PC-9 (cell line): Measurements from ENCODE around the gene PCID2. TPM values are rescaled to one million over a fixed set of nuclear protein-coding genes. Genes with fewer than 3 reads are reported as not detected.
A peak's percentile ranks its signal among the peaks of the same experiment; 100 is the strongest.
"Not testable (repeated sequence)": the region's sequence is repeated elsewhere in the genome, so short reads cannot be mapped to it uniquely, and the experiment has no call there.

Experiments
- BruUV-seq: library from RNA; stranded (reverse); fragments of 400-500 nt; replicated peaks from 2 replicates; lab custom pipeline; 2021; lab: Mats Ljungman, UMichigan
- CTCF ChIA-PET: fragments of 300-600 bp; sonication (Branson Sonifier 250); formaldehyde crosslinking; loops from one replicate; lab custom pipeline; 2022; ENCODE audit warnings: antibody characterized with exemption; lab: Charles Lee
- POLR2A ChIA-PET: fragments of 300-600 bp; sonication (Branson Sonifier 250); formaldehyde crosslinking; loops from one replicate; lab custom pipeline; 2022; ENCODE audit warnings: antibody characterized with exemption; ENCODE audit not compliant: unreplicated experiment; lab: Charles Lee
- DNase-seq, 2 experiments: peaks; one replicate each; pipeline versions ENCODE4 v3.0.0 to v3.0.0-alpha.2; 2015 to 2022; ENCODE audit warnings: mixed read lengths in 1 of 2
- H2AFZ ChIP-seq: fragments of 200-600 bp; sonication (generic); 2 replicates; pipeline ENCODE4 v1.8.1; 2017; ENCODE audit warnings: antibody characterized with exemption
- H3F3A ChIP-seq: fragments of 200-600 bp; sonication (generic); 2 replicates; pipeline ENCODE4 v1.8.1; 2017; ENCODE audit warnings: antibody characterized with exemption, mild to moderate bottlenecking, low read depth; ENCODE audit not compliant: insufficient read depth
- H3K27ac ChIP-seq: fragments of 200-600 bp; sonication (generic); 2 replicates; pipeline ENCODE4 v1.6.1; 2016; ENCODE audit warnings: mixed run types
- H3K27me3 ChIP-seq: fragments of 200-600 bp; sonication (generic); 2 replicates; pipeline ENCODE4 v1.6.1; 2016; ENCODE audit warnings: low read depth, mixed run types; ENCODE audit not compliant: insufficient read depth
- H3K36me3 ChIP-seq: fragments of 200-600 bp; sonication (generic); 2 replicates; pipeline ENCODE4 v1.6.1; 2016; ENCODE audit warnings: low read depth, mixed run types
- H3K4me1 ChIP-seq: fragments of 200-600 bp; sonication (generic); replicated peaks from 2 replicates; pipeline ENCODE4 v1.6.1; 2016; ENCODE audit warnings: mixed run types; ENCODE audit not compliant: insufficient read depth
- H3K4me2 ChIP-seq: fragments of 200-600 bp; sonication (generic); 2 replicates; pipeline ENCODE4 v1.6.1; 2017; ENCODE audit warnings: mixed run types
- H3K4me3 ChIP-seq: fragments of 200-600 bp; sonication (generic); 2 replicates; pipeline ENCODE4 v1.6.1; 2016; ENCODE audit warnings: mixed run types
- H3K79me2 ChIP-seq: fragments of 200-600 bp; sonication (generic); 2 replicates; pipeline ENCODE4 v1.6.1; 2017; ENCODE audit warnings: low read depth, mixed run types
- H3K9me2 ChIP-seq: fragments of 200-600 bp; sonication (generic); 2 replicates; pipeline ENCODE4 v1.8.1; 2017; ENCODE audit warnings: mild to moderate bottlenecking; ENCODE audit not compliant: insufficient read depth
- H3K9me3 ChIP-seq: fragments of 200-600 bp; sonication (generic); 2 replicates; pipeline ENCODE4 v1.8.1; 2016; ENCODE audit warnings: low read depth; ENCODE audit not compliant: insufficient read depth
- H4K20me1 ChIP-seq: fragments of 200-600 bp; sonication (generic); 2 replicates; pipeline ENCODE4 v1.8.1; 2017; ENCODE audit not compliant: insufficient read depth
- EZH2 ChIP-seq: fragments of 200-600 bp; sonication (generic); IDR thresholded peaks from 2 replicates; pipeline ENCODE4 v1.8.0; 2017; ENCODE audit warnings: antibody characterized with exemption, low read depth
- intact Hi-C: fragments of 100-400 bp; cut with micrococcal nuclease; formaldehyde crosslinking; loops from one replicate; pipeline ENCODE4 v1.10.0; 2022; ENCODE audit not compliant: unreplicated experiment
- total RNA-seq: library from RNA; stranded (reverse); gene quantifications from 2 replicates; pipeline ENCODE4 v1.2.3, GENCODE V29; 2021
- TF ChIP-seq, protein P1 (sequence below): fragments of 200-600 bp; sonication (generic); conservative IDR thresholded peaks from 2 replicates; pipeline ENCODE4 v1.6.1; 2017; ENCODE audit warnings: mixed run types, antibody characterized with exemption, mild to moderate bottlenecking, moderate library complexity

PCID2 gene
- total RNA-seq, 1 experiment from 2014 or later, result 71.8 TPM

DNA sequence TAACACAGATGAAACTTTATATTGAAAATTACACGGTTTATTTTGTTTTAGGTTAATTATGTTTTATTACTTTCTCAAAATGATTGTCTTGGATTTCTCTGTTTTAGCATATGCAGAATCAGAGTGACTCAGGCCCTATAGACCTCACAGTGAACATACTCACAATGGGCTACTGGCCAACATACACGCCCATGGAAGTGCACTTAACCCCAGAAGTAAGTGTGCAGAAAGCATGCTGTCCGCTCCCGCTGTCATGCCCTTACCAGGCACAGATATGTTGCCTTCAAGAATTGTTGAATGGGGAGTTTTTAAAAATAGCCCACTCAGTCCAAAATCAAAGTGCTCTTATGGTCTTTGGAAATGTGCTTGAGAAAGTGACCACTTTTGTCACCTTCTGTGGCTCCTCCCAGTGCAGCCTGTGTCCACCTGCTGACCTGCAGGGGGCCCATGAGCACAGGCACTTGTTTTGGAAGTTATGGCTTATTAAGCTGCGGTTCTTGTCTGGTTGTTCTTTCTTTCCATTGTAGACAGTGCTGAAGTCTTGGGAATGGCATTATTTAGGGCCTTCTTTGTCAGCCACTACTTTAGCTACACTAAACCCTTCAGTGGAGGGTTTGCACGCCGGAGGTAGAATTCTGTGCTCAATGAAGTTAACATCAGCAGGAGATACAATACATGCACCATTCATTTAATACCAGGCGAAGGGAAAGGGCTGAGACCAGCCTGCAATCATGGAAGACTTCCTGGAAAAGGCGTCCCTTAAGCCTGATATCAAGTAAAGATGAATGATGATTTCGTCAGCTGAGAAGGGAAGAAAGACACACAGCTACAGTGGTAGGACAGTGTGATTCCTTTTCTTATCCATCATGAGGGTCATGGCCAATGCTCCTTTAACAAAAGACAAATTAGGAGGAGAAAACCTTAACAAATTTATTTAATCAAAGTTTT, 37.7 kb upstream of the PCID2 start:
- H3K27ac ChIP-seq, result 0 out of 2 replicates have a peak overlapping the region, but pooled peaks have one; percentile 5
- H3F3A ChIP-seq, result peaks cover 31% of the 10 kb centered on the region
- BruUV-seq, result no TSS peak
- intact Hi-C loops, result no loop called here
- no peaks in the 10 kb centered on the region for H3K9me3 ChIP-seq
- no peaks in the 10 kb centered on the region for H3K27me3 ChIP-seq
- 0 out of 2 replicates have a peak, but pooled peaks cover 4% of the 10 kb centered on the region for H4K20me1 ChIP-seq
- H3K79me2 ChIP-seq, result no peaks in the 10 kb centered on the region
- H3K4me2 ChIP-seq, result no peak overlapping the region
- H3K9me2 ChIP-seq, result no peaks in the 10 kb centered on the region
- DNase-seq, result peak in 1 of 2 experiments; percentile 15
- H3K36me3 ChIP-seq, result peaks cover 45% of the 10 kb centered on the region
- TF ChIP-seq, protein P1, sequence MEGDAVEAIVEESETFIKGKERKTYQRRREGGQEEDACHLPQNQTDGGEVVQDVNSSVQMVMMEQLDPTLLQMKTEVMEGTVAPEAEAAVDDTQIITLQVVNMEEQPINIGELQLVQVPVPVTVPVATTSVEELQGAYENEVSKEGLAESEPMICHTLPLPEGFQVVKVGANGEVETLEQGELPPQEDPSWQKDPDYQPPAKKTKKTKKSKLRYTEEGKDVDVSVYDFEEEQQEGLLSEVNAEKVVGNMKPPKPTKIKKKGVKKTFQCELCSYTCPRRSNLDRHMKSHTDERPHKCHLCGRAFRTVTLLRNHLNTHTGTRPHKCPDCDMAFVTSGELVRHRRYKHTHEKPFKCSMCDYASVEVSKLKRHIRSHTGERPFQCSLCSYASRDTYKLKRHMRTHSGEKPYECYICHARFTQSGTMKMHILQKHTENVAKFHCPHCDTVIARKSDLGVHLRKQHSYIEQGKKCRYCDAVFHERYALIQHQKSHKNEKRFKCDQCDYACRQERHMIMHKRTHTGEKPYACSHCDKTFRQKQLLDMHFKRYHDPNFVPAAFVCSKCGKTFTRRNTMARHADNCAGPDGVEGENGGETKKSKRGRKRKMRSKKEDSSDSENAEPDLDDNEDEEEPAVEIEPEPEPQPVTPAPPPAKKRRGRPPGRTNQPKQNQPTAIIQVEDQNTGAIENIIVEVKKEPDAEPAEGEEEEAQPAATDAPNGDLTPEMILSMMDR, result peak; percentile 53; the same call in 1 of the 2 replicates
- TF ChIP-seq EZH2, result no peak
- no peaks in the 10 kb centered on the region; the same call in 1 of the 2 replicates for H3K4me1 ChIP-seq
- H3K4me3 ChIP-seq, result no peak overlapping the region
- CTCF ChIA-PET, result no interaction called here
- POLR2A ChIA-PET, result interaction anchor here (0.5 to 0.7 kb wide), 2 partner anchors 43 to 333 kb away, joined by 4 to 7 read pairs; no protein-coding TSS in a partner anchor
- H2AFZ ChIP-seq, result no peak overlapping the region

DNA sequence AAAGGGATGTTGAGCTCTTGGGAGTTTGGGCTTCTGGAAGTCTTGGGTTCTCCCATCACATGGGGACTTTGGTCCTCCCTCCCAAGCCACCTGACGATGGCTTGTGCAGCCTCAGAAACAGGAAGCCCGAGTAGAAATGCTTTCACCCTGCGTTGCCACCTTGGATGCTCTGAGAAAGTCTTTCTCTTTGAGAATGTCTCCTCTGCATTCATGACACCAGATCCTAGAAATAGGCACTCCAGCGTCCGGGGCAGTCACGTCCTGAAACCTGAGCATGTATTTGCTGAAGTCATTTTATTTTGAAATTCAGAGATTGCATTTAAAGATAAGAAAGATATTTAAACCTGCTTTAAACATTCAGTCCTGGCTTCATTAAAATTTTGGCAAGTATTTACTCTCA, 35.4 kb upstream of the PCID2 start:
- H3K36me3 ChIP-seq, result peaks cover 48% of the 10 kb centered on the region
- H3K79me2 ChIP-seq, result no peaks in the 10 kb centered on the region
- no TSS peak for BruUV-seq
- TF ChIP-seq, protein P1, result no peak
- TF ChIP-seq EZH2, result no peak
- CTCF ChIA-PET, result no interaction called here
- H3K9me2 ChIP-seq, result no peaks in the 10 kb centered on the region; the same call in 1 of the 2 replicates
- intact Hi-C loops, result no loop called here
- no peak overlapping the region for H3K4me2 ChIP-seq
- H3K27ac ChIP-seq, result no peak overlapping the region
- H3F3A ChIP-seq, result peaks cover 31% of the 10 kb centered on the region
- no peaks in the 10 kb centered on the region; the same call in 1 of the 2 replicates for H3K4me1 ChIP-seq
- POLR2A ChIA-PET, result no interaction called here
- DNase-seq, result no peak
- no peak overlapping the region for H2AFZ ChIP-seq
- H3K4me3 ChIP-seq, result no peak overlapping the region
- H4K20me1 ChIP-seq, result 0 out of 2 replicates have a peak, but pooled peaks cover 4% of the 10 kb centered on the region
- no peaks in the 10 kb centered on the region for H3K9me3 ChIP-seq
- no peaks in the 10 kb centered on the region for H3K27me3 ChIP-seq

DNA sequence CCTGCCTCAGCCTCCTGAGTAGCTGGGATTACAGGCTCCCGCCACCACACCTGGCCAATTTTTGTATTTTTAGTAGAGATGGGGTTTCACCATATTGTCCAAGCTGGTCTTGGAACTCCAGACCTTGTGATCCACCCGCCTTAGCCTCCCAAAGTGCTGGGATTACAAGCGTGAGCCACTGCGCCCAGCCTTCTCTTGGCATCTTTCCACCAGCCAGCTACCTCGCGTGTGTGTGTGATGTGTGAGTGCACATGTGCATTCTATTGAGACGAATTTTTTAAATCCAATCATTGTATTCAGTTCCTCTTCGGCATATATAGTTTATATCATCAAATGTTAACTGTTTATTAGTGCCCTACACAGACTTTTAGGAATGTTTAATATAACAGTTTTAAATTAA, 33.2 kb upstream of the PCID2 start:
- H3K4me3 ChIP-seq, H3K27me3 ChIP-seq, H3K4me2 ChIP-seq, H3K9me3 ChIP-seq, POLR2A ChIA-PET, H3K4me1 ChIP-seq, H3K27ac ChIP-seq, H4K20me1 ChIP-seq, H3K79me2 ChIP-seq, BruUV-seq, H2AFZ ChIP-seq, H3K9me2 ChIP-seq, DNase-seq, intact Hi-C loops, CTCF ChIA-PET: not testable (repeated sequence)
- peaks cover 31% of the 10 kb centered on the region for H3F3A ChIP-seq
- H3K36me3 ChIP-seq, result peaks cover 45% of the 10 kb centered on the region
